OCI-LY3 (cell line): Measurements from ENCODE around the gene SPTAN1.

ENCODE experiments used
- H2AFZ ChIP-seq: fragments of 200-600, 300-600 bp; shearing (Covaris generic); 2 replicates; pipeline ENCODE4 v1.6.0; 2014; ENCODE audit warnings: antibody characterized with exemption, low read depth, low read length
- H3K27ac ChIP-seq: fragments of 200-600, 300-600 bp; sonication (generic); 2 replicates; pipeline ENCODE4 v1.5.1; 2014; ENCODE audit warnings: mild to moderate bottlenecking, low read length, moderate library complexity, mixed read lengths
- H3K27me3 ChIP-seq: fragments of 200-600, 300-600 bp; sonication (generic); 2 replicates; pipeline ENCODE4 v1.6.1; 2014; ENCODE audit warnings: low read depth, low read length, mixed read lengths
- H3K36me3 ChIP-seq: fragments of 200-600, 300-600 bp; sonication (generic); replicated peaks from 2 replicates; pipeline ENCODE3; 2014; ENCODE audit warnings: low read depth, low read length, mixed read lengths
- H3K4me1 ChIP-seq: fragments of 300-600, 200-600 bp; sonication (generic); 2 replicates; pipeline ENCODE4 v1.6.1; 2014; ENCODE audit warnings: low read length, mixed read lengths
- H3K4me2 ChIP-seq: fragments of 200-600, 300-600 bp; sonication (generic); 2 replicates; pipeline ENCODE4 v1.6.1; 2014; ENCODE audit warnings: low read length, mixed read lengths
- H3K4me3 ChIP-seq: fragments of 300-600, 200-600 bp; sonication (generic); 2 replicates; pipeline ENCODE4 v1.5.1; 2014; ENCODE audit warnings: antibody characterized with exemption, mild to moderate bottlenecking, low read length, moderate library complexity
- H3K79me2 ChIP-seq: fragments of 300-600, 200-600 bp; shearing (Covaris generic); 2 replicates; pipeline ENCODE4 v1.6.1; 2014; ENCODE audit warnings: mild to moderate bottlenecking, low read length, mixed read lengths
- H3K9ac ChIP-seq: fragments of 300-600, 200-600 bp; shearing (Covaris generic); 2 replicates; pipeline ENCODE4 v1.6.0; 2014; ENCODE audit warnings: mild to moderate bottlenecking, low read length, moderate library complexity
- H3K9me3 ChIP-seq: fragments of 200-600, 300-600 bp; shearing (Covaris generic); 2 replicates; pipeline ENCODE4 v1.6.1; 2014; ENCODE audit warnings: low read length, mixed read lengths; ENCODE audit not compliant: insufficient read depth
- H4K20me1 ChIP-seq: fragments of 200-600, 300-600 bp; sonication (generic); 2 replicates; pipeline ENCODE4 v1.6.1; 2016; ENCODE audit warnings: low read length, mixed read lengths; ENCODE audit not compliant: insufficient read depth
- EZH2phosphoT487 ChIP-seq: fragments of 200-600 bp; shearing (Covaris generic); IDR thresholded peaks from 2 replicates; pipeline ENCODE4 v1.6.1; 2018; ENCODE audit warnings: antibody characterized with exemption, mixed run types, low read depth
- TF ChIP-seq, protein P1 (sequence below): fragments of 200-600, 300-600 bp; sonication (generic); IDR thresholded peaks from 2 replicates; pipeline ENCODE4 v1.5.1; 2014; ENCODE audit warnings: antibody characterized with exemption, low read length, low read depth

The SPTAN1 gene

DNA sequence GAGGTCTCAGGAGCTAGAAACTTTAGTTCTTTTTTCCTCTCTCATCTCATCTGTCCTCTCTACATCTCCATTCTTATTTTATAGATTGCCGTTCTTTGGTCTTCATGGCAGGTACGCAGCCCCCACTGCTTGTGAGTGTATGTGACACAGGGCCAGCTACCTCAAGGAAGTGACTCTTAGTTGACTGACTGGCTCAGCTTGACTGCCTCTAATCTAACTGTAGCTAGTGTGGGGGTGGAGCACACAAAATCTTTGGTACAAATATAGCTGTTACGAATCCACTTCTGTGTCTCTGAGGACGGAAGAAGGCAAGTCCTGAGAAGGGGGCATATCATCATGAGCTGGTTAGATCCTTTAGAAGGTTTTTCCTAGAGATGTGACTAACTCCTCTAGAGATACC is 19.8 kb upstream of the SPTAN1 start:
- Histone ChIP-seq H3K4me1 (no peaks in the 10 kb centered on the region), H3K4me2 (no peak overlapping the region), H3K79me2 (no peaks in the 10 kb centered on the region), H3K27me3 (no peaks in the 10 kb centered on the region), H2AFZ (no peak overlapping the region), H3K4me3 (no peak overlapping the region), H3K27ac (no peak overlapping the region), H4K20me1 (no peaks in the 10 kb centered on the region), H3K9ac (no peak overlapping the region), H3K36me3 (peaks cover 27% of the 10 kb centered on the region), H3K9me3 (no peaks in the 10 kb centered on the region)
- TF ChIP-seq, protein P1, sequence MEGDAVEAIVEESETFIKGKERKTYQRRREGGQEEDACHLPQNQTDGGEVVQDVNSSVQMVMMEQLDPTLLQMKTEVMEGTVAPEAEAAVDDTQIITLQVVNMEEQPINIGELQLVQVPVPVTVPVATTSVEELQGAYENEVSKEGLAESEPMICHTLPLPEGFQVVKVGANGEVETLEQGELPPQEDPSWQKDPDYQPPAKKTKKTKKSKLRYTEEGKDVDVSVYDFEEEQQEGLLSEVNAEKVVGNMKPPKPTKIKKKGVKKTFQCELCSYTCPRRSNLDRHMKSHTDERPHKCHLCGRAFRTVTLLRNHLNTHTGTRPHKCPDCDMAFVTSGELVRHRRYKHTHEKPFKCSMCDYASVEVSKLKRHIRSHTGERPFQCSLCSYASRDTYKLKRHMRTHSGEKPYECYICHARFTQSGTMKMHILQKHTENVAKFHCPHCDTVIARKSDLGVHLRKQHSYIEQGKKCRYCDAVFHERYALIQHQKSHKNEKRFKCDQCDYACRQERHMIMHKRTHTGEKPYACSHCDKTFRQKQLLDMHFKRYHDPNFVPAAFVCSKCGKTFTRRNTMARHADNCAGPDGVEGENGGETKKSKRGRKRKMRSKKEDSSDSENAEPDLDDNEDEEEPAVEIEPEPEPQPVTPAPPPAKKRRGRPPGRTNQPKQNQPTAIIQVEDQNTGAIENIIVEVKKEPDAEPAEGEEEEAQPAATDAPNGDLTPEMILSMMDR: no peak
- no peak for TF ChIP-seq EZH2phosphoT487

DNA sequence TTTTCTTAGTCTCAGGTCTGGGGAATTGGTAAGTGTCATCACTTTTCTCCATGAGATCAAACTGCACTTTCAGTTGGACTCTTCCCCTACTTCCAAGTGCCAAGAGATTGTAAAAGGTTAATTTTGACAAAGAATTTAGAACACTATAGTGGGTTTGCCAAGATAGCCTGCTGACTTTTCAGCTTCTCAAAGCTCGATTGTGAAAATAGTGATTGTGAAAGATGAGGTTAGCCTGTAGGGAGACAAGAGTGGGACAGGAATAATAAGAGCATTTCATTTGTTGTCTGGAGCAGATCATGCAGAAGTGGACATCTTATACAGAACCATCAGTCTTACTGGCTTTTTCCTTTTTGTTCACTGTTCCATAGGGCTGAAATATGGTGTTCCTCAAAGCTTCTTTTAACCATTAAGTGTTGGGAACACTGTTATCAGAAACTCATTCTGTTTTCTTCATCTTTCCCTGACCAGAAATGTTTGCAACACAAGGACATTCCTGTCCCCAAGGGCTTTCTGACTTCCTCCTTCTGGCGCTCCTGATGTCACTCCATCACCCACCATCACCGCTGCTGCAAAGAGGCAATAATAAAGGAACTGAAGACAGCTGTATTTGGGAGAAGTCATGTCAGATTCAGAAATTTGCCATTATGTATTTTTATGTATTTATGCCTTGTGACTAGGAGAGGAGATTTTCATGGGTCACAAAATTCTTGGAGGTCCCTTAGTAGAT is 11.6 kb upstream of the SPTAN1 start:
- Histone ChIP-seq H3K27me3 (no peaks in the 10 kb centered on the region), H4K20me1 (no peaks in the 10 kb centered on the region), H3K9me3 (no peaks in the 10 kb centered on the region), H3K4me1 (no peaks in the 10 kb centered on the region), H3K79me2 (no peaks in the 10 kb centered on the region), H3K27ac (no peak overlapping the region), H3K4me2 (no peak overlapping the region), H3K4me3 (no peak overlapping the region), H2AFZ (no peak overlapping the region), H3K36me3 (peaks cover 45% of the 10 kb centered on the region), H3K9ac (no peak overlapping the region)
- no peak for TF ChIP-seq EZH2phosphoT487
- TF ChIP-seq, protein P1: no peak

DNA sequence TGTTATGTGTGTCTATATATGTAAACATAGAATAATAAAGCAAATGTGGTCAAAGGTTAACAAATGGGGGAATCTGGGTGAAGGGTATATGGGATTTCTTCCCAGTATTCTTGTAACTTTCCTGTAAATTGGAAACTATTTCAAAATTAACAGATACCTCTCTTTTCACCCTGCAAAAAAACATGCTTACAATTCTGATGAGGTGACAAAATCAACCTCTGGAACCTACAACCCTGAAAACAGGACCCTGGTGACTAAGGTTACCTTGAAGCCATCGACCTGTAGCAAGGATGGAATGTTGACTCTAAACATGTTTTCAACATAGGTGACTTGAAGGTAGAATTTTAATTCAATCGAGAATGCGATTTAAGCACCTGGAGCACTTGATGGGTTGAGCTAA is 5.9 kb upstream of the SPTAN1 start:
- no peaks in the 10 kb centered on the region for H3K27me3 ChIP-seq
- H3K36me3 ChIP-seq: peaks cover 9% of the 10 kb centered on the region
- H4K20me1 ChIP-seq: no peaks in the 10 kb centered on the region
- no peak for TF ChIP-seq EZH2phosphoT487
- TF ChIP-seq, protein P1: no peak
- peaks cover 3% of the 10 kb centered on the region; the same call in 1 of the 2 replicates for H3K4me1 ChIP-seq
- H3K9ac ChIP-seq: no peak overlapping the region
- no peak overlapping the region for H3K4me3 ChIP-seq
- H3K27ac ChIP-seq: no peak overlapping the region
- H3K9me3 ChIP-seq: no peaks in the 10 kb centered on the region
- H2AFZ ChIP-seq: no peak overlapping the region
- H3K79me2 ChIP-seq: no peaks in the 10 kb centered on the region
- H3K4me2 ChIP-seq: no peak overlapping the region

DNA sequence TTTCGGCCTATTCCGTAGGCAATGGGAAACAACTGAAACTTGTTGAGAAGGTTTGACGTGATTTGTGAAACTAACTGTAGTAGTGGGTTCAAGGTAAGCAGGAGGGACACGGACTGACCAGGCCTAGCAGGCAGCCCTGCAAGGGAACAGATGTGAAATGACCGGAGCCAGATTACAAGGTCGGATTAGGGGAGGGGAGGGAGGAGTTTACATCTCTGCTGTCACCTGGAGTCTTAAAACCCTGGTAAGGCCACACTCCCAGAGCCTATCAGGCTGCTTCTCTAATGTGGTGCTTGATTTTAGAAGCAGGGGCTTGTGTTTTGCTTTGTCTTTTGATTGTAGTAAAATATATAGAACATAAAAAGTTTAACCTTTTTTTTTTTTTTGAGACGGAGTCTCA is 3.5 kb upstream of the SPTAN1 start:
- no peak overlapping the region for H3K4me2 ChIP-seq
- H3K27me3 ChIP-seq: no peaks in the 10 kb centered on the region
- no peaks in the 10 kb centered on the region for H3K36me3 ChIP-seq
- peaks cover 9% of the 10 kb centered on the region for H3K4me1 ChIP-seq
- no peak overlapping the region for H3K9ac ChIP-seq
- H3K4me3 ChIP-seq: no peak overlapping the region
- TF ChIP-seq, protein P1: no peak
- H3K9me3 ChIP-seq: no peaks in the 10 kb centered on the region
- no peak overlapping the region for H3K27ac ChIP-seq
- H3K79me2 ChIP-seq: peaks cover 10% of the 10 kb centered on the region
- H4K20me1 ChIP-seq: peaks cover 4% of the 10 kb centered on the region; the same call in 1 of the 2 replicates
- no peak overlapping the region for H2AFZ ChIP-seq
